Hematopoietic multipotent progenitor cell treated with erythropoietin and hydrocortisone succinate and interleukin-3 and kit ligand, for 4 days (in vitro differentiated cells): ENCODE measurements around the gene SCN10A.

Experiments used
- DNase-seq: peaks from one replicate; pipeline ENCODE4 v3.0.0-alpha.2; 2015

The SCN10A gene

DNA sequence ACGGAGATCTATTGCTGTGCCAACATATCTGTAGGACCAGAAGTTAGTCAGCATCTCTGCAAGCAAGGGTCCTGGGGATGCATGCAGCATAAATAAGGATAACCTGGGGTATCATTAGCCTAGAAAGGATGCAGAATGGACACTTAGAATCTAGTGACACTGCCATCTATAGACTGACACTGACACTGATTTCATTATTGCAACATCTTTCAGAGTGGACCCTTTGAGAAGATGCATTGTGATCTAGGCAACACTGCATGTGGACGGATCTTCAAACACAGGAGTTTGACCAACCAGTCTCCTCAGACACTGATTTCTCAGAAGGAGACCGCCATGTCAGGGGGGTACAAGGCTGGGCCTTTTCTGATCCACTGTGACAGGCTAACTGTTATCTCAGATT, 52.4 kb downstream of the SCN10A start:
- no peak for DNase-seq

DNA sequence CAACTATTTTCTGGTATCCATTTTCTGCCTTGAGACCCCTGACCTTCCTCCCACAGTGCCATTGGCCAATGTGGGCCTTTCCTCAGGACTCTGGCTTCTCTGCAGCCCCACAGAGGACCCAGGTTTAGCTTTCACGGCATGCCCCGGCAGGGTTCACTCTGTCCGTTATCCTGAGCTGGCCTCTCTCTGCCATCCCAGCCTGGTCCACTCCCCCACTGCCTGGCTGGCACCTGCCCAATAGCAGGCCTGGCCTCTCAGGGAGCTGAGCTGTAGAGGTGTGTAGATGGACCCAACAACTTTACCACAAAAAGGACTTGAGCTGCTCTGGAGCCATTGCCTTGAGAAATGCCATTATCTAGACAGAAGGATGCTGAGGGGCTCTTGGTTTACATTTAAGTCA, 57.5 kb downstream of the SCN10A start:
- no peak for DNase-seq

DNA sequence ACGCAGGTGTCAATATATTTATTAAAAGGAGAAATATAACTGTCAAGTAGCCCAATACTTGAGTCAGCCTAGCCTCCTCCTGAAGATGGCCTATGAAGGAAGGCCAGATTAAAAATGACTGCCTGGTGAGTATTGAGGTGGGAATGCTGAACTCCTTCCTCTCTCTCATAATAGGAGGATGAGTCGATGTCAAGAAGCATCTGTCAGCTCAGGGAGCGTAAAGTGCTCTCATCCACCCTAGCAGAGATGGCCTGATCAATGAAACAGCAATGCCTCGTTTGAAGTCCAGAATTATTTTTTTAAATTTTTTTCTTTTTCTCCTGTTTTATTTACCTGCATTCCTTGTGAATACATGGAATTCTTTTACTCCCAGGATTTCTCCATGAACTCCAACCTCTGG, 58.3 kb downstream of the SCN10A start:
- DNase-seq: no peak

DNA sequence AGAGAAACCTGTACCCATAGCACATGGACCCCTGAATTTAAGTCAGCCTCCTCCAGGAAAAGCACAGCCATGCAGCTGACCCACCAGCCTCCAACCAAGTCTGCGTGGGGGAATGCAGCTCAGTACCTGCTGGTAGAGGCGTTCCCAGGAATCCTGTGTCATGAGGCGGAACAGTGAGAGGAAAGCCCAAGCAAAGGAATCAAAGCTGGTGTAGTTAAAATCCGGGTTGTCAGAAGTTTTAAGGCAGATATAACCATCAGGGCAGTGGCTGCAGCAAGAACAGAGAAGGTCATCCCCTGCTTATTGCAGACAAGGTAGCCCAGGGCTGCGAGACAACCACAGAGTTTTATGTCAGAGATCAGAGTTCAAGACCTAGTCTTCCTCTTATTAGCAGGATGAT, 59.1 kb downstream of the SCN10A start:
- no peak for DNase-seq

DNA sequence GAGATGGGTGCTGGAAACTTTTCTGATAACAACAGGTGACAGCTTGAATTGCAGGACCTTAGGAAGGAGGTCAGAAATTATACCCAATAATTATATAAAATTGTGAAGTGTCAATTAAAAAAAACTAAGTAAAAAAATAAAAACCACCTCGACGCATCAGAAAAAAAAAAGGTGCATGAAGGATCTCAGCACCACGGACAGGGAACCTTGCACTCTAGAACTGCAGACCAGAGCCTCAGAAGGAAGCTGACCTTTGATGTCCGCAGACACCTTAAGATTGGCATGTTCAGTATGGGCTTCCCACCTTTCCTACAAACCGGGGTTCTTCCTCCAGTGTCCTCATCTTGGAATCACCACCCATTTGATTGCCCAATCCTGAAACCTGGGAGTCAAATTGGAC, 60.9 kb downstream of the SCN10A start:
- DNase-seq: peak; percentile 44

DNA sequence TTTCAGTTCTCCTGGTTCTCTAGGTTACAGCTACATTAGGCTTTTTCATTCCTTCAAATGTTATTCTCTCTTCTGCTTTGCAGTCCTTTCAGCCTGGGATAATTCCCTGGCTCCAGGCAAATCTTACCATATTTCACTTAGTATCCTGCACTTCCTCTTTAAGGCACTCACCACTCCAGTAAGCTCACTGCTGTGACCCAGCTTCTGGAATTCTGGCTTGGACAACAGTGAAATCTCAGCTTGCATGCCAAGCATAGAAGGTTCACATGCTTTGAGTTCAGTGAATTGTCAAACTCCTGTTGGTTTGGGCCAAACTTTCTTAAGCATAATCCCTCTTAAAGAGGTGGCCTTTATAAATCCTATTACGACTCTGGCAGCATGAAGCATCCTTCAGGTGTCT, 69.4 kb downstream of the SCN10A start:
- no peak for DNase-seq

DNA sequence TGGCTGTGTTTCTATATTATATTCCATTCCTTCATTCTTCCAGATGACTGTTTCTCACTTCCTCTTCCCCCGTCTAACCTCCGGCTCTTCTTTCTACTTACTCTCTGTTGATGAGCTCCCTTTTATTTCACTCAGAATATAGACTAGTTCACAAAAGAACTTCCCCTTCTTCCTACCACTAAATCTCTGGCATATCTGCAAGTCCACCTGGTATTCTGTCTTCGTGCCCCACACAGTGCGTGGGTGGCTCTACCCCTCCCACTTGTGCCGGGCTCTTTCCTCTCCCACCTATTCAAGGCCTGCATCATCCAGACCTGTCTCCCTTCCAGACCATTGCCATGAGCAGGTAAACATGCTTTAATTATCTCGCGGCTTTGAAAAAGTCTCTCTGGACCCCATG, 73.0 kb downstream of the SCN10A start:
- peak; percentile 23 for DNase-seq

DNA sequence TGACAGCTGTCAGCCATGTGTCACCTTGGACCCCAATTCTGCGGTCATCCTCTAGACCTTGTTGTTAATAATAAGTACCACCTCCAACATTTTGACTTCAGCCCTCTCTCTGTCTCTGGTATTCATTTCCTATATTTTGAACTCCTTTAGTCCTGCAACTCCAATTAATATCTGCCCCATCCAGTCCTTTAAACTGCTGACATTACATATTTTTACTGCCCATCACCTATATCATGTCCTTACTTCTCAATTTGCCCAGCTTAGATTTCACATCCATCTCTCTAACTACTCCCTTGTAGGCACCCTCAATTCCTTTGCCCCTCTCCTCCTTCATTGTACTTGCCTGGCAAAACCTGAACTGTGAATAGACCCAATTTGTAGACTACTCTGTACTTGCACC, 73.5 kb downstream of the SCN10A start:
- no peak for DNase-seq

DNA sequence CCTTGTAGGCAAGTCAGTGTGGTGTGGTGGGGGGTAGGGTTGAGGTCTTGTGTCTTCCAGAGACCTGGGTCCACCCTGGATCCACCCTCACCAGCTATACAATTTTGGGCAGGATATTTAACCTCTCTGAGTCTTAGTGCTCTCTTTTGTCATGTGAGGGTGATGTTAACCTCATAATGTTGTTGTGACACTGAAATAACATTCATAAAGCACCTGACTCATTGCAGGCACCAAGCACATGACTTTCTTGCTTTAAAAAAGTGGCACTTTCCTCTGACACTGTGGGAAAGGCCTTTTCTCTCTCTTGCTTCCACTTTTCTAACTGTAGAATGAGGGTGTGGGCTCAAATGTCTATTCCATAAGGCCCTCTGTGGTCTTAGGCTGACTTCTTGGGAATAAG, 75.5 kb downstream of the SCN10A start:
- DNase-seq: no peak

DNA sequence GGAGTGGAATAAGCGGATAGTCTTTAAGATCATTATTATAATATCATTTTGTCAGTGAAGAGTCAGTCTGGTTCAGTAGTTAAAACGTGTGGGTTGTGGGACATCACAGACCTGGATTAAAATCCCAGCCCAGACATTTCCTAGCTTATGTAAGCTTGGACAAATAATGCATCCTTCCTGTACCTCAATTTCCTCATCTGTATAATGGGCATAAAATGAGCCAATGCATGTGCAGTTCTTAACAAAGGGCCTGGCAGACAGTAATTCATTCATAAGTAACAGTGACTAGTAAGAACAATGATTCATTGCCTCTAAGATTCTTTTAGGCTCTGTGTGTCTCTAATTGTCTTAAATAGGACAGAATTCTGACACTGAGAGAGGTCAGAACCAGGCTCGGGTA, 76.1 kb downstream of the SCN10A start:
- DNase-seq: no peak

DNA sequence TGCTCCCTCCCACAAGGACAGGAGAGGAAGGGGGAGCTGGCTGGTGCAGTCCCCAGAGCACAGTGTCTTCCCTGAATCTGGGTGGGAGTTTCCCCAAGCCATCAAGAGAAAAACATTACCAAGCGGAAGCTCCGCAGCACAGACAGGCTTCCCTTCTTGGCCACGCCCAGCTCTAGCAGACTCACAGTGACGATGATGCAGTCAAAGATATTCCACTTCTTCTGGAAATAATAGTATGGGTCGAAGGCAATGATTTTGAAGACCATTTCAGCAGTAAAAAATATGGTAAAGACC, 76.7 kb downstream of the SCN10A start:
- DNase-seq: no peak

DNA sequence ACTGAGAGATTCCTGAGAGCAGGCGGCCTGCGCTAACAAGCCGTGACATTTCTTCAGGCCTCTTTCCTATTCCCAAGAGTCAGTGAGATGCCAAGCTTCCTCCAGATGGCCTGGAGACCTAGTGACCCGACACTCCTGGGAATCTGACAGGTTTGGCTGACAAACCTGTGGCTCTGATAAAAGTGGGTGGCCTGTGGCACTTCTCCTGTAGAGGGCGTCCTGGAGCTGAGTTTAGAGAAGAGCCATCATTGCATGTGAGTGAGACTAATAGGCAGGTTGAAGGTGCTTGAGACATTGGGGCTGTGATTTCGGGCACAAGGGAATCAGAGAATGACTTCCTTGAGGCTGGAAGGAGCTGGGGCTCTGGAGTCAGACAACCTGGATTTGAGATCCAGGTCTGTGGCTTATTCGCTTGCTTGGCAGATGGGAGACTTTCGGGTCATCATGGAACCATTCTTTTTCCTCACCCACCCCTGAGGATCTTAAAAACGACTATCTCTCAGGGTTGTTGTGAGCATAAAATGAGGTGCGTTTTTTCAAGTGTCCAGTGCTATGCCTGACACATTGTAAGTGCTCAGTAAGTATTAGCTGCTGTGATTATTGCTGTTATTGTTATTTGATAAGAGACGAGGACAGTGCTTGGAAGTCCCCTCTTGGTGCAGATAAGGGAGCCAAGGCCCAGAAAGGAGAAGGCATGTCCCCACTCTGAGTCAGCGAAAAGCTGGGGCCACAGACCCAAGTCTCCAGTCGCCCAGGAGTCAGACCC, 77.2 kb downstream of the SCN10A start:
- peak; percentile 68 for DNase-seq

DNA sequence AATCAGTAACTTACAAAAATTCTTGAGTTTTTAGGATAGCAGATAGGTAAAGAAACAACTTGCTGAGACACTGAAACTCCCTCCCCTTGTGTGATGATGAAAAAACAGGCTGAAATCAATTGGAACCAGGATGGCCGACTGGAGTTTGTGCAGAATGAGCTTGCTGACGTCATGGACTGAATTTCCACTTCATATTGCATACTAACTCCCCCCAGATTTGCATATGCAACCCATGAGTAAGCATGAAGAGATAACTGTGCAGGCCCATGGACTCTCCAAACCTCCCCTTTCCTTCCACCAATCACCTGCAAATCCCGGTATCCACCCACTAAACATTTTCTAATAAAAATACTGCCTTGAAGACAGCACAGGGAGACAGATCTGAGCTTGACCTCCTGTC, 84.5 kb downstream of the SCN10A start:
- no peak for DNase-seq

DNA sequence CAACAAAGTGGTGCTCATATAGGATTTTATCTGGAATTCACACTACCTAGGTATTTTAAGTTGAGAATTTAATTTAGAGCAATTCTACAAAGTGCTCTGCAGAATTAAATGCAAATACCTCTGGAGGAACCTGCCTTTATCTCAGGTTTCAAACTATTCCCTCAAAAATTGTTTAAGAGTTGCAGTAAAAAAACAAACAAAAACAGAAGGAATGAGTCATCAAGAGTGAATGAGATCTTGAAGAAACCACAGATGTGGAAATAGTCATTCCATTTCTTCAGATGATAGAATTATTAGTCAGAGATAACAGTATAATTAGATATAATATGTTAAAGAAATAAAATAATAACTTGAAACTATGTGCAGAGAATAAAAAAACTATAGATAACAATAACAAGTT, 85.7 kb downstream of the SCN10A start:
- DNase-seq: no peak

DNA sequence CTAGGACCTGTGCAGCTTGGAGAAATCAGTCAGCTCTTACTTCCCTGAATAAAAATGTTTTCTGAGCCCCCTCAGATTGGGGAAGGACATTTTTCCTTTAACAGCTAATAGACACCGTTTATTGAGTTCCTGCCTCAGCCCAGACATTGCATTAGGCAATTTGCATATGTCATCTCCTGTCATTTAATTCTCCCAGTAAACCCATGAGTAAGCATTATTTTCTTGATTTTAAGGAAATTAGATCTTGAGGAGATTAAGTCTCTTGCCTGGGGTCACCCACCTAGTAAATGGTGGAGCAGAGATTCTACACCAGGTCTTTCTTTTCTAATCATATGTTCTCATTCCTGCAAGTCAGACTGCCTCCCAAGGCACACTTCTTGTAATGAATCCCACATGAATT, 88.0 kb downstream of the SCN10A start:
- DNase-seq: no peak

DNA sequence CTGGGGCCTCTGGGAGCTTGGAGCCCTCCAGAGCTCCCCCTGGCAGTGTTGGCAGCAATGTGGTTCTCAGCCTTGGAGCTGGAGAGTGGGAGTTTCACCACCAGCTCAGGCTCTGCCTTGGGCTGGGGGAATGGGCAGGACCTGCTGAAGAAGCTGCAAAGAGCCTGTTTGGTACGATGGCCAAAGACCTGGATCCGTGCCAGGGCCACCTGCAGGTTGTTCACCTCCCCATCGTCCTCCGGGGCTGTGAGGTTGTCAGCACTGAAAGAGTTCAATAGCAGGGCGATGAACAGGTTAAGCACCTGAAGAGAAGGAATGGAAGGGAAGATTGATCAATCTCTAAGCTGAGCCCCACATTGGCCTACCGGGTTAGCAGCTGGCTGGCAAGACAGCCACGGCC, 89.3 kb downstream of the SCN10A start:
- no peak for DNase-seq

DNA sequence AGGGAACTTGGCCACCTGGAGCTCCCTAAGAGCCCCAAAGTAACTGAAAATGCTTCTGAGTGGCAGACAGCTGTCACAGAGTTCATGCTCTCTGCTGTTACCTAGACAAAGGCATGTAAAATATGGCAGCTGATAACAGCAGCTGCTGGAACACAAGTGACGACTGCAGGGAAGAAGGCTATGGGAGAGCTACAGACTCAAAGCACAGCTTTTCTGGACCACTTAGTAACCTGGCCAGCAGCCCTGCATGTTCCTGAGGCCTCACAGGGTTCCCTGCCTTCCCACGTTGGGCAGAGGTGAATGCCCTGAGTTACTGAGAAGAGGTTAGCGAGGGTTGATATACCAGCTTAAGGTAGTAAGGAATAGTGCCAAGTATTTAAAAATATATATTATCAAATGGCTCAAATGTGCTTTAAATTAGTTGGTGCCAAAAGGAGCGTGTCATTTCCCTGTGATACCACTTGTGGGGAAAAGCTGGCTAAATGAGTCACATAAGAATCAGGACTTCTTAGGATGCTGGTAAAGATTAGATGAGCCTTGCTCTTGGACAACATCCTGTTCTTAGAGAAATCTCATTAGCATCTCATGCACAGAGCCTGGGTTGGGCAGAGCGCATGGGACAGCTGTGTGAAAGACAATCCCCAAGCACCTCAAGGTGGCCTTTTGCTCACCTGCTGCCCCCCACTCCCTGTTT, 90.1 kb downstream of the SCN10A start:
- DNase-seq: peak; percentile 80

DNA sequence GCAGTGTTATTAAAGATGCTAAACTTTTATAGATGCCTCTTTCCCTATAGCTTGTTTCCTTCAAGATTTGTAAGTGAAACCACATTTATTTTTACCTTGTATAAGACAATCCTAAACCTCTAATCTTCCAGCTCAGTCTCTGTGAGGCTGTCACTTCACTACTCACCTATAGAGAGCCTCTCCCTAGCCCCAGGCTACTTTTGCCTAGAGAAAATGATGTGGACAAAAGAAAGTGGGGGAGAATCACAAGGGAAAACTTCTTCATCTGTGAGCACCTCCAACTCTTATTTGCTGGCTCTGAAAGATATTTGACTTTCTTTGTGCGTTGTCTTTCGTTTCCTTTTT, 91.7 kb downstream of the SCN10A start:
- no peak for DNase-seq

DNA sequence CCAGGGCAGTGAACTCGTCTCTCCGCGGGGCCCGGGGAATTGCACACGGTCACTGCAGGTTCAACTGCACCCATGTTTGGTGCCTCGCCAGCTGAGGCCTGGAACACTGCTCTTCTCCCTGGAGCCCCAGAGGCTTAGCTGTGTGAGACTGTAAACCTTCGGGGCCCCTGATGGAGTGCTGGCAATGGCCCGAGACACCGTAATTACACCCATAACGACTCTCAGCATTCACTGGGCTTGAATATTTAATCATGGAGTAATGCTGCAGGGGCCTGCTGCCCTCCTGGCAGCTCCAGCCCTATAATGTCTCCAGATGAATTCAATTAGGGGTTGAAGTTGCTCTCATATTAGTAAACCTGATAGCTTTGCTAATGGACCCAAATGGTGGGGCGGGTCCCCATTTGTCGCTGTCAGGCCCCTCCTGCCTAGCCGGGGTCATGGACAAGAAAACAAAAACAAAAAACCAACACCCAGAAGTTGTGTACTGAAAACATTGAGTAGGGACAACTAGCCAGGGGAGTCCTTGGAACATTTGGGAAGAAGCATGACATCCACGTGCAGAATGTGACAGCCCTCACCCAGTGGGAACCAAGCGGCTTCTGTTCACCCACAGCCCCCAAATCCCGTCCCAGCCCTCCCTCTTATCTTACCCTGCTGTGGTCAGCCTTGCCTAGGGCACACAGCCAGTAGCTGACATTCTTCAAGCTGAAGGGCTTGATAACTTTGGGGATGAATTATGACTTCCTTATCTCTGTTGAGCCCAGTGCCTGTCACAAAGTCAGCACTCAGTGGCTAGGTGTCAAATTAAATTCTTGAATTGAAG, 92.2 kb downstream of the SCN10A start:
- peak; percentile 94 for DNase-seq

DNA sequence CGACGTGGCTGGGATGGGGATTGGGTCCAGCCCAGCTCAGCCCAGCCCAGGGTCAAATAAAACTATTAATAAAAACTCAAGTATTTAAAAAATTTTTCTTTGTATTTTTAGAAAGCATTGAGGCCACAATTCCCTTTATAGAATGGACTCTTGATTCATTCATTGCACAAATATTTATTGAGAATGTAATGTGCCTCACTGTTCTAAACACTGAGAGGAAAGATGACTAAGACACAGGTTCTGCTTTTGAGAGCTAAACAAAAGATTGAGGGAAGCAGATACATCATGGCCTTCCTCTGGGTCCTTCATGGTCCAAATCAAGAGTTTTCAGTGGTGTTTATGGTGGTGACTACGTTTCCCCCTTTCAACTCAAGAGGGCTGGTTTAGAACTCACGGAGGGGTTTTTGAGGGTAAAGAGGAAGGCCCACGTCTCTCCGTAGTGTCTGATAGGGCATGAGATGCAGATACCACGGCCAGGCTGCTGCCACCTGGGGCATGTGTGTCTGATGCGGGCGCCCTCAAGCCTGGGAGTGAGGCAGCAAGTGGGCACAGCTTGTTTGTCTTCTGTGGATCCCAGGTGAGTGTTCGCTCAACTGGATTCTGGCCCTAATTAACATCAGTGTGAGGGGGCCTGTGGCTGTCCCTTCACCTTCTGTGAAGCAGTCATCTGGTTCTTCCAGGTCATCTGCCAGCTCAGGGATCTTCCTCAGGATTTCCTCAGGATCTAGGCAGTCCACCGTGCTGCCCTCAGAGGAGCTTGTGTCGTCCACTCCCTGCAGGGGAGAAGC, 93.0 kb downstream of the SCN10A start:
- DNase-seq: peak; percentile 47

DNA sequence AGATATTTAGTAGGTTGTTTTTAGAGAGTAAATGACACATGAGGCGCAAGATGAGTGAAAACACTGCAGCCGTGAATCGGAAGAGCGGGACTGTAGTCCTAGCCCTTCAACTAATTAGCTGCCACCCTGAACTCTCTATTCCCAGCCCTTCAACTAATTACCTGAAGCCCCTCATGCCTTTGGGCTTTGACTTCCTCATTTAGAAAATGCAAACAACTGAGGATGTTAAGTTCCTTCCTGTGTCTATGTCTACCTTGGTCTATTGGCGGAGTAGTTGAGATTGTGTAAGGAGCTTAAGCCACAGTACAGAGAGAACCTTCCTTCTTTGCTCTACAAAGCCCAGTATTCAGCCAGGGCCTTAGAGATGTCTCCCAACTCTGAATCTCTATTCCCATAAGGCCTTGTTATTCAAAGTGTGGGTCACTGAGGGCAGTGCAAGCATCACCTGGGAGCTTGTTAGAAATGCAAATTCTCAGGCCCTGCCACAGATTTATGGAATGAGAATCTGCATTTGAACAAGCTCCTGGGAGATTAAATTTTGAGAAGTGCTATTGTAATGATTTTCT, 94.7 kb downstream of the SCN10A start:
- DNase-seq: peak; percentile 41

DNA sequence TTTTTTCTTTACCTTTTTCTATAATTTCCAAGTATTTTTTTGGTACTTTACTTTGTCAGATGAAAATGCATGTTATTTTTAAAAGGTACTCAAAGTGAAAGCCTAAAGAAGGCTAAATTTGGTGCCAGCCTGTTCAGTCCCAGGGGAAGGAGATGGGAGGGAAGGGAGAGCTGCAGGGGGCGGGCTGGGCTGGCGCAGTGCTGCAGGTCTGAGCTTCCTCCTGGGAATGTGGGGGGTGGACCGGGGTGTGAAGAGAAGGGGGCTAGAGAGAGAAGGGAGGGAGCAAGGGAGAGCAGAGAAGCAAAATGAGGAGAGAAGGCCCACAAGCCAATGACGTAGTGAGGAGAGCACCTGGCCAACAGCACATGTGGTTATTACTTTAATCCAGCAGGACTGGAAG, 95.6 kb downstream of the SCN10A start:
- no peak for DNase-seq
